GM18861 (cell line): ENCODE data around the gene SMC1A.

Experiments
- ATAC-seq: cut with Tn5 transposase; IDR thresholded peaks from one replicate; pipeline ENCODE4 v1.9.1; 2021; ENCODE audit not compliant: unreplicated experiment

The SMC1A gene

GRCh38 chrX:53347948-53348347, 74.5 kb downstream of the SMC1A start:
- ATAC-seq = no peak

DNA sequence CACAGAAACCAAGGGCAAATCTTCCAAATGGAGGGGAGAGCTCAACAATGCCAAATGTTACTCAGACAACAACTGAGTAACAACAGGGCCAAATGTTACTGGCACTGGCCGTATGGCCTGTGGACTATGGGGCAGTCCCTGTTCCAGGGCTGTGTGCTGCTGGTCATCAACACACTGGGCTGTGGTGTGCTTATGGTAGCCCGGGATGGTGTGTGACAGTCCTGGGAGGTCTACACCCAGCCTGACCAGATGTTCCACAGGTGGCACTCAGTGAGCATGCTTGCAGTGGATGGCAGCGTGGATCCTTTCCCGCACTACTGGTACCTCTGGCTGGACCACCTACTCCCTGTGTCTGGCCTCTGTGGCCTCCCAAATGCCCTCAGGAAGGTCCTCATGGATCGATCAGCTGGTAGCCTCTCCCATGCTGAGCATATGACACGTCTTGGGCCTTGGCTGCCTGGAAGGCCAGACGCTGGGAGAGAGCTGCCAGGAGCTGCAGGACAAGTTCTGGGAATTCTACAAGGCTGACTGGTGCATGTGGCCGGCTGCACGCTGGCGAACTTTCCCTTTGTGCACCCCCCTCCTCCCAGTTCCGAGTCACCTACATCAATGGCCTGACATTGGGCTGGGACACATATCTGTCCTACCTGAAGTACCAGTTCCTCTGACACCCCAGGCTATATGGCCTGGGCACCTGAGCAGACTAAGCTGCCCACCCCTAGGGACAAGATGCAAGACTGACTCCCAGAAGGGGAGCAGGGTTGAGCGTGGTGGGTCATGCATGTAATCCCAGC, 81.4 kb downstream of the SMC1A start:
- no peak for ATAC-seq

- no peak for ATAC-seq
These were observed 85.4 kb downstream of the SMC1A start for GRCh38 chrX:53337101-53337500.

DNA sequence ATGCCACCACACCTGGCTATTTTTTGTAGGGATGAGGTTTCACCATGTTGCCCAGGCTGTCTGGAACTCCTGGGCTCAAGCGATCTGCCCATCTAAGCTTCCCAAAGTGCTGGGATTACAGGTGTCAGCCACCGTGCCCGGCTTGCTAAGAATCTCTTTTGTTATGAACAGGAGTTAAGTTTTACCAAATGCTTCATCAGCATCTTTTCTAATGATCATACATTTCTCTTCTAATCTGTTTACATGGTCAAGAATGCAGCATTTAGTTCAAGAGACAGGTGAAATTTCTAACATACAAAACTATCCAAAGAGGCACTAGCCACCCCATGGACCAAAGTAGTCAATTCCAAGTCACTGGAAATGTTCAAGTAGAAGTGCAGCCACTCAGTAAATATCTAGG, 88.6 kb downstream of the SMC1A start:
- ATAC-seq = no peak

DNA sequence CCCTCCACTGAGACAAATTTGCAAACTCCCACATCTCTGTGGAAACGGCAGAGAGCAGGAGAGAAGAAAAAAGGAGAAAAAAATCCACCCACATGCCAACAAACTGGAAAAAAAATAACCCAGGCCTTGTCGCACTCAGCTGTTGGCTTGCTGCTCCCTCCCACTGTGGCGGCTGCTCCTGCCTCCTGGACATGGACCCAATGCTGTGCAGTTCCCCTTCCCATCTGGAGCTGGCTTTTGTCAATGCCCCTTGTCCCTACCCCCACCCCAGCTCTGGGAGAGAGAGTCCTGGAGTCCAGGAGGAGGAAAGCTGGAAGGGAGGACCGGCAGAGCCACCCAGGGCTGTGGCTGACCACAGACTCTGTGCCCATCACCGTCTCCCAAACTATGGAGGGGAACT, 90.2 kb downstream of the SMC1A start:
- no peak for ATAC-seq

DNA sequence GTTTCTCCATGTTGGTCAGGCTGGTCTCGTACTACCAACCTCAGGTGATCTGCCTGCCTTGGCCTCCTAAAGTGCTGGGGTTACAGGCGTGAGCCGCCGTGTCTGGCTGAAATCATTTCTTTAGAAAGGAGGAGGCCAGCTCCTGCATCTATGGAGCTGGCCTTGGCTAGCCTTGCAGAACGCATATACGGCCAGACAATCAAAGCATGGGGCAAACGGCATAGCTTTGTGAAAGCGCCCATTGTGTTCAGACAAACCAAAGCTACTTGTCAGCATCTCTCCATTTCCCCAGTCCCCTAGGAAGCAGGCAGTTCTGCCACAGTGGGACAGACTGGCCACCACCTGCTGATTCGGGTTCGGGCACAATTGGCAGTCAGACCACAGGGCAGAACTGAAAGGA, 92.1 kb downstream of the SMC1A start:
- no peak for ATAC-seq

GRCh38 chrX:53324803-53325202, 97.7 kb downstream of the SMC1A start:
- ATAC-seq = no peak
